GM18511 (cell line): ENCODE measurements around the gene KCNH8.

Experiments
- ATAC-seq: cut with Tn5 transposase; IDR thresholded peaks from one replicate; pipeline ENCODE4 v1.9.1; 2021; ENCODE audit warnings: mild to moderate bottlenecking, moderate library complexity; ENCODE audit not compliant: unreplicated experiment

The KCNH8 gene

GRCh38 chr3:19467761-19468160, 319.5 kb downstream of the KCNH8 start:
- no peak for ATAC-seq

DNA sequence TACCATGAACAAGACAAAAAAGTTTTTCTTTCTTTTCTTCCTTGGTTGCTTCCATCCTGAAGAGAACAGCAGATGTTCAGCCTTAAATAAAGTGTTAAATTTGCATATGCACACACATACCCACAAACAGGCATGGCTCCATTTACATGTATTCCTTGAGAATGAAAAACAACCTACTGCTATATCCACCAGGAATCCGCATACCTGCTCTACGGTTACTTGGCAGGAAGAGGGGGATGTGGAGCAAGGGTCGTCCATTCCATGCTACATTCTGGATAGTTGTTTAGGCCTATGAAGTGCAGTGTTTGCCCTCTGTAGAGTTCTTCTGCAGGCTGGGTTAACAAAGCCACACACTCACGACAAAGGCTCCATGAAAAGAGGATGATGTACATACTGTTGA, 322.8 kb downstream of the KCNH8 start:
- ATAC-seq: no peak

- ATAC-seq: no peak
Measured at GRCh38 chr3:19473971-19474580, 325.8 kb downstream of the KCNH8 start.

GRCh38 chr3:19476281-19476680, 328.0 kb downstream of the KCNH8 start:
- no peak for ATAC-seq

DNA sequence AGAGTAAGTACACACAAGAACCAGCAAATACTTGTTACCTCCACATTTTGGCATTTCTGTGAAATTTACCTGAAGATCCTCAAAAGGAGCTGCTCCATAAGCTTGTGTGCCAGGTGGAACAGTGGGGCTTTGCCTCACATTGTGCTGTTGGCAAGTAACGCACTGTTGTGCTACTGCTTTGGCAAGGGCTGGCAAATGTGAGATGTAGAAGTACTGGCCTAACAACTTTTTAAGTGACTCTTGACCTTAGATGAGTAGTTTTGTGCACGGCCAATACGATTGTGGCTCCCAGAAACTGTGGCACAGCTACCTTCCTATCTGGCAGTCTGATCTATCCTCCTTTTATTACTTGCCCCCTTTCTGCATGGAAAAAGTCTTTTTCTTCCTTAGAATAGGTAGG, 337.0 kb downstream of the KCNH8 start:
- ATAC-seq: no peak

GRCh38 chr3:19487386-19487785, 339.1 kb downstream of the KCNH8 start:
- no peak for ATAC-seq

- ATAC-seq: no peak
Measured at GRCh38 chr3:19488939-19489338, 340.6 kb downstream of the KCNH8 start.

DNA sequence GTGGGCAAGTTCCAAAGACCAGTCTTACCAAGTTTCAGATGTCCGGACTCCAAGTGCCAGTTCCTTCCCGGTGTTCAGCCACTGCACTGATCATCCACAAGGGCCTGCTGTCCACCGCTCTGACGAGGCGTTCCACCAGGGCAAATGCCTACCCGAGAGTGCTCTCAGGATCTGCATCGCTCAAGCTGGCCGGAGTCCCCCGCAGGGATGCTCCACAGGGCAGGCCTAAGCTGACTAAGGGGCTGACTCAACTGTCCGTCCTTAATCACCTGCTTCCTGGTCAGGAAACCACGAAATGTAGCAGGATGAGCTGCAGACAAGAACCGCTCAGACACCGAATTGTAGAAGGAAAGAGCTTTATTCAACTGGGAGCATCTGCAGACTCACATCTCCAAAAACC, 341.6 kb downstream of the KCNH8 start:
- no peak for ATAC-seq

GRCh38 chr3:19506171-19506570, 357.9 kb downstream of the KCNH8 start:
- ATAC-seq: peak; percentile 49

DNA sequence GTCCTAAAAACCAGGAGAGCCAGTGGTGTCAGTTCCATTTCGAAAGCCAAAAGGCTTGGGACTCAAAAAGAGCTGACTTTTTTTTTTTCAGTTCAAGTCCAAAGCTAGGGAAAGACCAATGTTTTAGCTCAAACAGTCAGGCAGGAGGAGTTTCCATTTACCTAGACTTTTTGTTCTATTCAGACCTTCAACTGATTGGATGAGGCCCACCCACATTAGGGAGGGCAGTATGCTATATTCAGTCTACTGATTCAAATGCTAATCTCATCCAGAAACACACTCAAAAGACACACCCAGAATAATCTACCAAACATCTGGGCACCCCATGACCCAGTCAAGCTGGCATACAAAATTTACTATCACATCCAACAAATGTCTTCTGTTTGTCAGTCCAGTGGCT, 374.0 kb downstream of the KCNH8 start:
- ATAC-seq: no peak

DNA sequence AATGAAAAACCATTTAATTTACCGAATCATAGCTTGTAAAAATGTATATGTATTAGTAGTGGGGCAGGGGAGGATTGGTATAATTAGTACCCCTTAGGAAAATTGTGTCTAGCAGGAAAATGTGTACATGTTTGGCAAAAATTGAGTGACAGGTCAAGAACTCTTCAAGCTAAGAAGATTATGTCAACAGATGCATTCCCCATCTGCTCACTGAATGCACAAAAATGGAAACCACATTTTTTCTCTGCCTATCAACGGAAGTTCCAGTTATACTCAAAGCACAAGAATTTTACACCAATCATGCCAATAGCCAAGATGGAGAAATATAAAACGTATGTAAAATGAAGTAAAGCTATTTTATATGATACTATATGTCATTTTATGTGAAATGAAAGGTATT, 377.8 kb downstream of the KCNH8 start:
- no peak for ATAC-seq

- ATAC-seq: no peak
Measured at GRCh38 chr3:19527746-19528145, 379.4 kb downstream of the KCNH8 start.

- ATAC-seq: no peak
Measured at GRCh38 chr3:19531426-19531825, 383.1 kb downstream of the KCNH8 start.

GRCh38 chr3:19539518-19540392, 391.4 kb downstream of the KCNH8 start:
- ATAC-seq: peak; percentile 75

GRCh38 chr3:19540464-19540863, 392.2 kb downstream of the KCNH8 start:
- peak; percentile 23 for ATAC-seq

GRCh38 chr3:19541284-19541683, 393.0 kb downstream of the KCNH8 start:
- peak; percentile 17 for ATAC-seq

DNA sequence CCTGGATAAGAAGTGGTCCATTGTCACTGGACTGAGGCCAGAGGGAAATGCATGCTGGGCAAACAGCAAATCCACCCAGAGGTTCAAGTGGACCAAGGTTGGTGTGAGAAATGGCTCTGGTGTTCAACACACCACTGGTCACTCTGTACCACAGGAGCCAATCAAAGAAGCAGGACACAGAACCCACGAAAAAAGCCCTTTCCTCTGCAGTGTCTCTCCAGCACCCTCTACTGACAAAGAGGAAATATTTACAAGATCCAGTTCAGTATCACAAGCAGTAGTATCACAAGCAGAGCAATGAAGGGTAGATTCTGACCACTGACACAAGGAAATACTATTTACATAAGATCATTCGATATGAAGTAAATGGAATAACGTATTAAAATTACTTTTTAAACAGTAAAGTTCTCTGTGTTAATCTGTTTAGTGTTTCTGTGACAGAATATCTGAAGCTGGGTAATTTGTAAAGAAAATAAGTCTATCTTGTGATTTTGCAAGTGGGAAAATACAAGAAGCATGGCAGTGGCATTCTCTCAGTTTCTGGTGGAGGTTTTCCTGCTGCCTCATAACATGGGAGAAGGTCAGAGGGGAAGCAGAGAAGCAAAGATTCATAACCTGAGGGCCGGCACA, 395.0 kb downstream of the KCNH8 start:
- peak; percentile 50 for ATAC-seq

- ATAC-seq: no peak
Measured at GRCh38 chr3:19547665-19548464, 399.6 kb downstream of the KCNH8 start.

GRCh38 chr3:19559724-19560442, 411.6 kb downstream of the KCNH8 start:
- ATAC-seq: peak; percentile 97

GRCh38 chr3:19573644-19574043, 425.3 kb downstream of the KCNH8 start:
- no peak for ATAC-seq
